CD4-positive, alpha-beta T cell (primary cell): ENCODE data around the gene GABRP. TPM values are rescaled to one million over a fixed set of nuclear protein-coding genes. Genes with fewer than 3 reads are reported as not detected.

Experiments used
- ATAC-seq: fragments of 200-7000 bp; cut with Tn5 transposase; one replicate; pipeline ENCODE4 v1.10.0; 2022; ENCODE audit warnings: mild to moderate bottlenecking; ENCODE audit not compliant: poor library complexity
- CTCF ChIA-PET: fragments of 350-600 bp; sonication (Branson Sonifier 250); formaldehyde crosslinking; loops from one replicate; lab custom pipeline; 2021; ENCODE audit warnings: antibody characterized with exemption, inconsistent platforms; lab: Charles Lee
- POLR2A ChIA-PET: fragments of 350-600 bp; sonication (Branson Sonifier 250); formaldehyde crosslinking; loops from one replicate; lab custom pipeline; 2021; ENCODE audit warnings: antibody characterized with exemption, inconsistent platforms; lab: Charles Lee
- DNase-seq, 14 experiments: peaks; one replicate each; pipeline ENCODE4 v3.0.0-alpha.2; 2013 to 2020; ENCODE audit warnings: mixed read lengths in 2 of 14
- H3K27ac ChIP-seq, 2 donors: one replicate each; pipeline versions ENCODE4 v1.5.1 to v1.7.0; 2013; ENCODE audit warnings: low read length in 2 of 2, low read depth in 1 of 2, mild to moderate bottlenecking in 1 of 2
- H3K27me3 ChIP-seq, 2 experiments: 1 replicate in 1 of 2; 2 replicates in 1 of 2; pipeline versions ENCODE4 v1.6.1 to v1.7.0; 2013; ENCODE audit warnings: low read length in 2 of 2, control low read depth in 1 of 2, mild to moderate bottlenecking in 1 of 2, moderate library complexity in 1 of 2; ENCODE audit not compliant: insufficient read depth in 2 of 2, control insufficient read depth in 1 of 2
- H3K36me3 ChIP-seq: one replicate; pipeline ENCODE4 v1.6.1; 2013; ENCODE audit warnings: low read length, control low read depth; ENCODE audit not compliant: insufficient read depth
- H3K4me1 ChIP-seq: one replicate; pipeline ENCODE4 v1.6.1; 2013; ENCODE audit warnings: low read length, control low read depth; ENCODE audit not compliant: insufficient read depth
- H3K4me3 ChIP-seq: one replicate; pipeline ENCODE4 v1.5.1; 2013; ENCODE audit warnings: mild to moderate bottlenecking, low read length, moderate library complexity
- H3K9me3 ChIP-seq, 2 experiments: 1 replicate in 1 of 2; 2 replicates in 1 of 2; pipeline versions ENCODE4 v1.6.1 to v1.7.0; 2013; ENCODE audit warnings: low read length in 2 of 2, mild to moderate bottlenecking in 2 of 2, control low read depth in 1 of 2, moderate library complexity in 1 of 2; ENCODE audit not compliant: control insufficient read depth in 1 of 2, insufficient read depth in 1 of 2
- H3K27ac Mint-ChIP-seq: one replicate; pipeline ENCODE4 v1.8.0; 2020; ENCODE audit warnings: mixed read lengths
- H3K27me3 Mint-ChIP-seq: one replicate; pipeline ENCODE4 v1.8.0; 2021; ENCODE audit warnings: mixed read lengths
- H3K36me3 Mint-ChIP-seq: one replicate; pipeline ENCODE4 v1.8.0; 2021; ENCODE audit warnings: low read depth, mixed read lengths
- H3K4me1 Mint-ChIP-seq: one replicate; pipeline ENCODE4 v1.8.0; 2021; ENCODE audit warnings: low read depth, mixed read lengths
- H3K4me3 Mint-ChIP-seq: one replicate; pipeline ENCODE4 v1.8.0; 2020; ENCODE audit warnings: mild to moderate bottlenecking, mixed read lengths
- H3K9me3 Mint-ChIP-seq: one replicate; pipeline ENCODE4 v1.8.0; 2020; ENCODE audit warnings: mixed read lengths
- intact Hi-C, 2 experiments: fragments of 100-400 bp; cut with DNase I in 1 of 2; cut with micrococcal nuclease in 1 of 2; formaldehyde crosslinking; loops; one replicate each; pipeline versions ENCODE4 v1.15.1 to v1.9.0; 2023 to 2025; cut with DNase I, micrococcal nuclease
- total RNA-seq, 174 experiments: library from RNA in 2 of 174; stranded (reverse) in 2 of 174; gene quantifications; one replicate each; pipeline ENCODE4 v1.2.3 and lab custom pipeline; 2021 to 2026
- TF ChIP-seq, protein P1 (sequence below): fragments of 200-600 bp; IDR thresholded peaks from one replicate; pipeline ENCODE4 v1.8.0; 2022; ENCODE audit warnings: antibody characterized with exemption, mild to moderate bottlenecking

The GABRP gene
- total RNA-seq, 2 experiments from 2014 or later = not detected

DNA sequence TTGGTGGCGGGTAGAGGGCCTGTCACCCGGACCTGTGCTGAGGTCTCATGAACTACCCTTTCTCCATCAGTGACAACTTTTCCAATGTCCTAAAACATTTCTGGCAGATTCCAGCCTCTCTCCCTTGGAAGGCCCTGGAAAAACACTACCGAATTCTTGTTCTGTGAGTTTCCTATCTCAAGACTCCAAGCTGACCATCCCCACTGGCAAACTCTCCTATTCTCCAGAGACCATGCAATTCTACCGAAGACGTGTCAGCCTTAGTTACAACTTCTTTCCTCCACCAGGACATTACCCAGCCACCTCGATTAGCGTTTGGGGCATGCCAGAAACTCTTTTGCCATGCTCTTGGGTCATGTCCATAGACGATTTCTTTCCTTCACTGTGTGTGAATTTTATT is 26.8 kb upstream of the GABRP start:
- ChIA-PET CTCF (no interaction called here), POLR2A (no interaction called here)
- H3K4me1 Mint-ChIP-seq = no peaks in the 10 kb centered on the region
- TF ChIP-seq, protein P1, sequence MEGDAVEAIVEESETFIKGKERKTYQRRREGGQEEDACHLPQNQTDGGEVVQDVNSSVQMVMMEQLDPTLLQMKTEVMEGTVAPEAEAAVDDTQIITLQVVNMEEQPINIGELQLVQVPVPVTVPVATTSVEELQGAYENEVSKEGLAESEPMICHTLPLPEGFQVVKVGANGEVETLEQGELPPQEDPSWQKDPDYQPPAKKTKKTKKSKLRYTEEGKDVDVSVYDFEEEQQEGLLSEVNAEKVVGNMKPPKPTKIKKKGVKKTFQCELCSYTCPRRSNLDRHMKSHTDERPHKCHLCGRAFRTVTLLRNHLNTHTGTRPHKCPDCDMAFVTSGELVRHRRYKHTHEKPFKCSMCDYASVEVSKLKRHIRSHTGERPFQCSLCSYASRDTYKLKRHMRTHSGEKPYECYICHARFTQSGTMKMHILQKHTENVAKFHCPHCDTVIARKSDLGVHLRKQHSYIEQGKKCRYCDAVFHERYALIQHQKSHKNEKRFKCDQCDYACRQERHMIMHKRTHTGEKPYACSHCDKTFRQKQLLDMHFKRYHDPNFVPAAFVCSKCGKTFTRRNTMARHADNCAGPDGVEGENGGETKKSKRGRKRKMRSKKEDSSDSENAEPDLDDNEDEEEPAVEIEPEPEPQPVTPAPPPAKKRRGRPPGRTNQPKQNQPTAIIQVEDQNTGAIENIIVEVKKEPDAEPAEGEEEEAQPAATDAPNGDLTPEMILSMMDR = no peak
- Histone ChIP-seq H3K9me3 (peaks cover 0 to 4% of the 10 kb centered on the region in 2 experiments), H3K27me3 (peaks cover 0 to 9% of the 10 kb centered on the region in 2 experiments), H3K4me1 (no peaks in the 10 kb centered on the region), H3K27ac (no peak overlapping the region), H3K36me3 (no peaks in the 10 kb centered on the region), H3K4me3 (no peak overlapping the region)
- ATAC-seq (no peak), DNase-seq (no peak)
- no peaks in the 10 kb centered on the region for H3K36me3 Mint-ChIP-seq
- H3K27ac Mint-ChIP-seq = no peak overlapping the region
- H3K27me3 Mint-ChIP-seq = peaks cover 22% of the 10 kb centered on the region
- intact Hi-C loops = no loop called here
- no peaks in the 10 kb centered on the region for H3K9me3 Mint-ChIP-seq
- H3K4me3 Mint-ChIP-seq = no peak overlapping the region

DNA sequence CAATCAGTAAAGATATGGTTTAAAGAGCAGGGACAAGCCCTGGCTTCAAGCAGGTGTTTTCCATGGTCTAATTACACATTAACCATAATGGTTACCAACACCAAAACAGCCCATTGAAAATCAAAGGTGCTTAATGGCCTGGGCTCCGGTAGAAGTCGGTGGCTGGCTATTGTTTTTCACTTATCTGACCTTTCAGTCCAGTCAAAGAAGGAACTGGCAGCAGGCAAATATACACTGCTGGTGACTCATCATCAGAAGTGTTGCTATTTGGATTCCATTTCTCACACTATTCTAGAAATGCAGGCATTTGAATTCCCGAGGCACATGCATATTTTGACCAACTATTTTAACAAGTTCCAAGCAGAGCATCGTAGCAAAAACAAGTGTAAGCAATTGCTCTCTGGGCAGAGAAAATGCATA is 26.3 kb upstream of the GABRP start:
- Mint-ChIP-seq H3K9me3 (no peaks in the 10 kb centered on the region), H3K36me3 (no peaks in the 10 kb centered on the region), H3K4me3 (no peak overlapping the region), H3K27me3 (peaks cover 22% of the 10 kb centered on the region), H3K27ac (no peak overlapping the region), H3K4me1 (no peaks in the 10 kb centered on the region)
- ATAC-seq (no peak), DNase-seq (no peak)
- H3K4me3 ChIP-seq = no peak overlapping the region
- no peaks in the 10 kb centered on the region for H3K4me1 ChIP-seq
- no peaks in the 10 kb centered on the region for H3K36me3 ChIP-seq
- intact Hi-C loops = no loop called here
- CTCF ChIA-PET = no interaction called here
- H3K9me3 ChIP-seq = no peaks in the 10 kb centered on the region
- TF ChIP-seq, protein P1 = no peak
- POLR2A ChIA-PET = no interaction called here
- no peak overlapping the region for H3K27ac ChIP-seq
- peaks cover 0 to 10% of the 10 kb centered on the region in 2 experiments for H3K27me3 ChIP-seq

- Histone ChIP-seq H3K4me1 (no peaks in the 10 kb centered on the region), H3K36me3 (no peaks in the 10 kb centered on the region), H3K9me3 (no peaks in the 10 kb centered on the region), H3K4me3 (no peak overlapping the region), H3K27ac (no peak overlapping the region), H3K27me3 (peaks cover 0 to 10% of the 10 kb centered on the region in 2 experiments)
- H3K4me1 Mint-ChIP-seq = no peaks in the 10 kb centered on the region
- H3K9me3 Mint-ChIP-seq = no peaks in the 10 kb centered on the region
- ATAC-seq = no peak
- DNase-seq = no peak
- TF ChIP-seq, protein P1 = no peak
- ChIA-PET POLR2A (no interaction called here), CTCF (no interaction called here)
- H3K27ac Mint-ChIP-seq = no peak overlapping the region
- H3K36me3 Mint-ChIP-seq = no peaks in the 10 kb centered on the region
- no peak overlapping the region for H3K4me3 Mint-ChIP-seq
- H3K27me3 Mint-ChIP-seq = peaks cover 20% of the 10 kb centered on the region
- intact Hi-C loops = no loop called here
Measured at GRCh38 chr5:170757669-170758068, 25.9 kb upstream of the GABRP start.
